K562 (cell line): ENCODE data around the gene TRIP6. TPM values are rescaled to one million over a fixed set of nuclear protein-coding genes. Genes with fewer than 3 reads are reported as not detected.

Experiments used
- CREB1 ChIP-seq, 2 experiments: sonication (generic) in 1 of 2; formaldehyde crosslinking in 1 of 2; IDR thresholded peaks; 2 replicates each; pipeline versions ENCODE4 v1.6.1 to v1.8.0; 2012 to 2022; ENCODE audit warnings: inconsistent platforms in 1 of 2, mild to moderate bottlenecking in 1 of 2, missing genetic modification reagents in 1 of 2, moderate library complexity in 1 of 2
- ELF1 ChIP-seq: fragments of 200-800 bp; sonication (Bioruptor generic); IDR thresholded peaks from 2 replicates; pipeline ENCODE4 v1.6.1; 2016; ENCODE audit warnings: missing genetic modification characterization, missing compliant biosample characterization
- ESRRA ChIP-seq: fragments of 450-650 bp; IDR thresholded peaks from 2 replicates; pipeline ENCODE4 v1.6.1; 2014; ENCODE audit warnings: low read depth, mild to moderate bottlenecking, moderate library complexity, borderline replicate concordance
- HDAC1 ChIP-seq, 2 experiments: fragments of 450-650 bp; IDR thresholded peaks; 2 replicates each; pipeline ENCODE4 v1.6.1; 2016 to 2017; ENCODE audit warnings: inconsistent platforms in 1 of 2, mild to moderate bottlenecking in 1 of 2, moderate library complexity in 1 of 2
- KLF1 ChIP-seq: fragments of 450-650 bp; IDR thresholded peaks from 2 replicates; pipeline ENCODE4 v1.6.1; 2016; ENCODE audit warnings: missing genetic modification characterization, missing compliant biosample characterization
- MED1 ChIP-seq: sonication (generic); formaldehyde crosslinking; IDR thresholded peaks from 2 replicates; pipeline ENCODE4 v1.8.1; 2023; ENCODE audit warnings: missing genetic modification reagents, borderline replicate concordance
- MITF ChIP-seq: IDR thresholded peaks from 2 replicates; pipeline ENCODE4 v1.6.1; 2014; ENCODE audit warnings: antibody characterized with exemption
- MYC ChIP-seq, 2 experiments: fragments of 250-450 bp in 1 of 2; sonication (Bioruptor Pico) in 1 of 2; IDR thresholded peaks; 2 replicates each; pipeline versions ENCODE4 v1.5.1 to v1.6.1; 2012 to 2021; ENCODE audit warnings: low read depth in 2 of 2, borderline replicate concordance in 1 of 2, improper control_type of control experiment in 1 of 2, low read length in 1 of 2, mild to moderate bottlenecking in 1 of 2, moderate library complexity in 1 of 2
- NBN ChIP-seq: fragments of 450-650 bp; IDR thresholded peaks from 2 replicates; pipeline ENCODE4 v1.6.1; 2016; ENCODE audit warnings: low read depth, mild to moderate bottlenecking
- PTBP1 ChIP-seq: fragments of 200-400 bp; formaldehyde crosslinking; IDR thresholded peaks from 2 replicates; pipeline ENCODE4 v1.6.1; 2017; ENCODE audit warnings: low read depth, low read length
- SMARCA4 ChIP-seq: fragments of 450-650 bp; IDR thresholded peaks from 2 replicates; pipeline ENCODE4 v1.6.1; 2016
- SP1 ChIP-seq: sonication (generic); formaldehyde crosslinking; IDR thresholded peaks from 2 replicates; pipeline ENCODE4 v1.8.1; 2022; ENCODE audit warnings: mild to moderate bottlenecking, missing genetic modification reagents
- TBL1XR1 ChIP-seq, 2 experiments: IDR thresholded peaks; 2 replicates each; pipeline ENCODE4 v1.6.1; 2012; ENCODE audit warnings: improper control_type of control experiment in 2 of 2, low read length in 2 of 2, mild to moderate bottlenecking in 1 of 2
- TFAP4 ChIP-seq: sonication (generic); formaldehyde crosslinking; IDR thresholded peaks from 2 replicates; pipeline ENCODE4 v1.8.0; 2022; ENCODE audit warnings: missing genetic modification reagents, mild to moderate bottlenecking, moderate library complexity, borderline replicate concordance
- TGIF2 ChIP-seq: sonication (generic); formaldehyde crosslinking; IDR thresholded peaks from 2 replicates; pipeline ENCODE4 v1.8.1; 2022; ENCODE audit warnings: mild to moderate bottlenecking, missing genetic modification reagents, moderate library complexity
- THRB ChIP-seq: fragments of 450-650 bp; formaldehyde crosslinking; conservative IDR thresholded peaks from 2 replicates; pipeline ENCODE4 v1.4.0; 2022; ENCODE audit warnings: mild to moderate bottlenecking, missing genetic modification characterization
- YY1 ChIP-seq, 3 experiments: IDR thresholded peaks; 2 replicates each; pipeline ENCODE4 v1.6.1; 2011; ENCODE audit warnings: low read length in 2 of 3, mild to moderate bottlenecking in 2 of 3, moderate library complexity in 2 of 3, borderline replicate concordance in 1 of 3, control low read depth in 1 of 3, low read depth in 1 of 3; ENCODE audit not compliant: insufficient read depth in 3 of 3, insufficient replicate concordance in 2 of 3, control insufficient read depth in 1 of 3, insufficient read length in 1 of 3; ENCODE audit errors: extremely low read depth in 1 of 3
- ZNF175 ChIP-seq: fragments of 200-800 bp; sonication (Bioruptor generic); IDR thresholded peaks from 2 replicates; pipeline ENCODE4 v1.6.1; 2016; ENCODE audit warnings: low read depth, mild to moderate bottlenecking, missing genetic modification characterization, missing compliant biosample characterization
- ZNF639 ChIP-seq, 2 experiments: fragments of 200-800 bp in 1 of 2; sonication (Bioruptor generic) in 1 of 2; sonication (generic) in 1 of 2; formaldehyde crosslinking in 1 of 2; IDR thresholded peaks in 1 of 2; conservative IDR thresholded peaks in 1 of 2; 2 replicates each; pipeline versions ENCODE4 v1.5.0 to v1.6.1; 2016 to 2020; ENCODE audit warnings: missing compliant biosample characterization in 1 of 2, missing genetic modification characterization in 1 of 2, missing genetic modification reagents in 1 of 2
- ZSCAN32 ChIP-seq: fragments of 450-650 bp; formaldehyde crosslinking; IDR thresholded peaks from 2 replicates; pipeline ENCODE4 v1.4.0; 2020; ENCODE audit warnings: mild to moderate bottlenecking, moderate library complexity
- polyA plus RNA-seq, 8 experiments: library from polyadenylated mRNA; depleted of rRNA in 4 of 8; stranded (reverse) in 5 of 8; unstranded in 3 of 8; fragments of >200 nt; fragmentation: Nextera tagmentation in 2 of 8; fragmentation: Illumina TruSeq in 1 of 8; extraction: Ambion mirVana in 2 of 8; extraction: Trizol in 1 of 8; gene quantifications; 2 replicates each; pipeline versions ENCODE4 v1.2.1 to v1.2.3, GENCODE V29; 2011 to 2014; ENCODE audit warnings: inconsistent platforms in 1 of 8, missing spikeins in 1 of 8
- total RNA-seq, 7 experiments: library from RNA; depleted of rRNA in 6 of 7; stranded (reverse); fragments of >200 nt in 6 of 7; fragmentation: Illumina TruSeq in 2 of 7; extraction: Trizol in 2 of 7; gene quantifications; 2 replicates each; pipeline versions ENCODE4 v1.2.1 to v1.2.3, GENCODE V29; 2011 to 2021; ENCODE audit warnings: low replicate concordance in 1 of 7

The TRIP6 gene
- total and polyA plus RNA-seq, 9 of the 15 experiments (the other 6 are each of a cell fraction or from before 2014, with no cell fraction given), result 5.9 to 141 (median 54.0) TPM

- TF ChIP-seq TFAP4 (CRISPR knock-in tag) (peak; percentile 89), TGIF2 (CRISPR knock-in tag) (0 out of 2 replicates have a peak, but pooled peaks have one; percentile 40), YY1 (IDR thresholded peaks at IDR 0.05; ENCODE audit: borderline replicate concordance in 1 of 3, control insufficient read depth in 1 of 3, extremely low read depth in 1 of 3, insufficient read depth in 3 of 3, insufficient read length in 1 of 3, insufficient replicate concordance in 2 of 3, low read depth in 1 of 3, low read length in 2 of 3) (peak in 1 of 3 experiments; percentile 82), PTBP1 (0 out of 2 replicates have a peak, but pooled peaks have one; percentile 4), THRB (no peak), ELF1 (tag) (0 out of 2 replicates have a peak, but pooled peaks have one; percentile 37), MYC (IDR thresholded peaks at IDR 0.05; ENCODE audit: low read depth, low read length) (peak; percentile 99), MYC (CRISPR knock-in tag; IDR thresholded peaks at IDR 0.05; ENCODE audit: borderline replicate concordance, low read depth) (peak; percentile 93; the same call in 1 of the 2 replicates), SMARCA4 (peak; percentile 79), CREB1 (IDR thresholded peaks at IDR 0.05) (peak; percentile 80), CREB1 (CRISPR knock-in tag; IDR thresholded peaks at IDR 0.05) (peak; percentile 91), KLF1 (tag) (peak; percentile 63; the same call in 1 of the 2 replicates), ZNF639 (CRISPR knock-in tag; conservative IDR thresholded peaks at IDR 0.05 in 1 of 2, IDR thresholded peaks at IDR 0.05 in 1 of 2) (peak in 1 of 2 experiments; percentile 85; a peak in 1 of 4 replicates), MED1 (CRISPR knock-in tag) (no peak), ZNF175 (peak; percentile 77), HDAC1 (IDR thresholded peaks at IDR 0.05) (peak in 1 of 2 experiments; percentile 90; a peak in 1 of 4 replicates), MITF (peak; percentile 97), TBL1XR1 (IDR thresholded peaks at IDR 0.05; ENCODE audit: low read length in 2 of 2) (peak in 1 of 2 experiments; percentile 25; a peak in 1 of 4 replicates), SP1 (CRISPR knock-in tag) (peak; percentile 75), NBN (peak; percentile 99), ZSCAN32 (no peak), ESRRA (peak; percentile 45; the same call in 1 of the 2 replicates)
These were observed at the start of gene TRIP6 (continued) for GRCh38 chr7:100867040-100867775.
